Endodermal cell (in vitro differentiated cells): ENCODE results near the gene APOM. TPM values are rescaled to one million over a fixed set of nuclear protein-coding genes. Genes with fewer than 3 reads are reported as not detected.

Experiments
- DNase-seq: peaks from one replicate; pipeline ENCODE4 v3.0.0-alpha.2; 2017
- H3K27ac ChIP-seq: 2 replicates; pipeline ENCODE4 v1.5.1; 2013; ENCODE audit warnings: mild to moderate bottlenecking, low read depth, low read length, moderate library complexity
- H3K27me3 ChIP-seq: 2 replicates; pipeline ENCODE4 v1.6.1; 2013; ENCODE audit warnings: mild to moderate bottlenecking, low read length, moderate library complexity; ENCODE audit not compliant: insufficient read depth, control insufficient read depth, poor library complexity, severe bottlenecking
- H3K36me3 ChIP-seq: 2 replicates; pipeline ENCODE4 v1.7.0; 2013; ENCODE audit warnings: mild to moderate bottlenecking, low read length, moderate library complexity; ENCODE audit not compliant: control insufficient read depth, insufficient read depth
- H3K4me1 ChIP-seq: one replicate; pipeline ENCODE4 v1.7.0; 2013; ENCODE audit warnings: low read length; ENCODE audit not compliant: control insufficient read depth, insufficient read depth
- H3K4me3 ChIP-seq: 2 replicates; pipeline ENCODE4 v1.5.1; 2013; ENCODE audit warnings: mild to moderate bottlenecking, low read length, moderate library complexity
- H3K9ac ChIP-seq: 2 replicates; pipeline ENCODE4 v1.6.1; 2013; ENCODE audit warnings: mild to moderate bottlenecking, low read length, moderate library complexity; ENCODE audit not compliant: poor library complexity, severe bottlenecking; ENCODE audit errors: extremely low read depth
- H3K9me3 ChIP-seq: 2 replicates; pipeline ENCODE4 v1.6.1; 2013; ENCODE audit warnings: mild to moderate bottlenecking, low read length, moderate library complexity; ENCODE audit not compliant: control insufficient read depth
- H3K27ac Mint-ChIP-seq: 2 replicates; pipeline ENCODE4 v1.8.0; 2020; ENCODE audit warnings: mixed read lengths
- H3K27me3 Mint-ChIP-seq: 2 replicates; pipeline ENCODE4 v1.8.0; 2021; ENCODE audit warnings: mild to moderate bottlenecking, mixed read lengths; ENCODE audit not compliant: insufficient read depth
- H3K36me3 Mint-ChIP-seq: 2 replicates; pipeline ENCODE4 v1.8.0; 2020; ENCODE audit warnings: low read depth, mixed read lengths
- H3K4me1 Mint-ChIP-seq: 2 replicates; pipeline ENCODE4 v1.8.0; 2020; ENCODE audit warnings: mixed read lengths
- H3K4me3 Mint-ChIP-seq: 2 replicates; pipeline ENCODE4 v1.8.0; 2020; ENCODE audit warnings: mild to moderate bottlenecking, moderate library complexity, mixed read lengths
- H3K9me3 Mint-ChIP-seq: 2 replicates; pipeline ENCODE4 v1.8.0; 2020; ENCODE audit warnings: mild to moderate bottlenecking, mixed read lengths
- WGBS, 2 experiments: methylation state at CpG; one replicate each; pipeline versions ENCODE4 v1.1.5 to v1.1.7; 2013; ENCODE audit warnings: missing lambda C conversion rate in 2 of 2, mixed read lengths in 1 of 2; ENCODE audit not compliant: insufficient coverage in 1 of 2, insufficient read length in 1 of 2; 5-methylcytosine and 5-hydroxymethylcytosine counted together
- microRNA-seq: library from miRNA; unstranded; fragments of <30 nt; microRNA quantifications from one replicate; pipeline ENCODE4 v1.2.0, GENCODE V29; 2020; ENCODE audit warnings: borderline microRNAs expressed
- total RNA-seq, 2 donors: library from RNA; stranded (reverse); fragmentation: NEBNext Ultra II Directional in 1 of 2; extraction: Animal tissue kit (Norgen Biotek cat#: 25700) in 1 of 2; gene quantifications; 2 replicates in 1 of 2; 3 replicates in 1 of 2; pipeline ENCODE4 v1.2.1, GENCODE V29; 2021
- TF ChIP-seq, protein P1 (sequence below): fragments of 200-600 bp; sonication (generic); conservative IDR thresholded peaks from 2 replicates; pipeline ENCODE4 v1.5.0; 2021; ENCODE audit warnings: antibody characterized with exemption, mild to moderate bottlenecking

The APOM gene
- total RNA-seq, 2 donors from 2014 or later: 1.6 to 3.2 TPM

DNA sequence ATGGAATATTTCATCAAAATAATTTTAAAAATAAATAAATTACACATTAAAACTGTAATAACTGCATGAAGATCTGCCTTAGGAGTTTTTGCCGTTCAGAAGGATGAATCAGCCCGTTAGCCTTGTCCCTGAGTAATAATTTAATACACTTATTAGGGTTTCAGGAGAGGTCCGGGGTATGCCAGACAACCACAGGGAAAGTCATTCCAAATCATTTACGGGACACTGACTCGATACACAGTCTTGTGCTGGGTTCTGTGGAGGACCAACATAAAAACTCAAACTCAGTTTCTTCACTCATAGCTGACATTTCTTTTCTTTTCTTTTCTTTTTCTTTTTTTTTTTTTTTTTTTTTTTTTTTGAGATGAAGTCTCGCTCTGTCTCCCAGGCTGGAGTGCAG lies 50.2 kb downstream of the APOM start:
- Mint-ChIP-seq H3K36me3 (peaks cover 5% of the 10 kb centered on the region), H3K27me3 (peaks cover 2% of the 10 kb centered on the region), H3K9me3 (no peaks in the 10 kb centered on the region), H3K4me1 (peaks cover 22% of the 10 kb centered on the region), H3K27ac (no peak overlapping the region), H3K4me3 (no peak overlapping the region)
- 86% methylated on average over 3 to 6 of the region's 6 CpGs for WGBS, 2 experiments
- Histone ChIP-seq H3K4me1 (peaks cover 7% of the 10 kb centered on the region), H3K9me3 (no peaks in the 10 kb centered on the region), H3K4me3 (no peak overlapping the region), H3K27ac (no peak overlapping the region), H3K9ac (no peak overlapping the region), H3K27me3 (no peaks in the 10 kb centered on the region), H3K36me3 (peaks cover 4% of the 10 kb centered on the region)
- DNase-seq: no peak
- TF ChIP-seq, protein P1, sequence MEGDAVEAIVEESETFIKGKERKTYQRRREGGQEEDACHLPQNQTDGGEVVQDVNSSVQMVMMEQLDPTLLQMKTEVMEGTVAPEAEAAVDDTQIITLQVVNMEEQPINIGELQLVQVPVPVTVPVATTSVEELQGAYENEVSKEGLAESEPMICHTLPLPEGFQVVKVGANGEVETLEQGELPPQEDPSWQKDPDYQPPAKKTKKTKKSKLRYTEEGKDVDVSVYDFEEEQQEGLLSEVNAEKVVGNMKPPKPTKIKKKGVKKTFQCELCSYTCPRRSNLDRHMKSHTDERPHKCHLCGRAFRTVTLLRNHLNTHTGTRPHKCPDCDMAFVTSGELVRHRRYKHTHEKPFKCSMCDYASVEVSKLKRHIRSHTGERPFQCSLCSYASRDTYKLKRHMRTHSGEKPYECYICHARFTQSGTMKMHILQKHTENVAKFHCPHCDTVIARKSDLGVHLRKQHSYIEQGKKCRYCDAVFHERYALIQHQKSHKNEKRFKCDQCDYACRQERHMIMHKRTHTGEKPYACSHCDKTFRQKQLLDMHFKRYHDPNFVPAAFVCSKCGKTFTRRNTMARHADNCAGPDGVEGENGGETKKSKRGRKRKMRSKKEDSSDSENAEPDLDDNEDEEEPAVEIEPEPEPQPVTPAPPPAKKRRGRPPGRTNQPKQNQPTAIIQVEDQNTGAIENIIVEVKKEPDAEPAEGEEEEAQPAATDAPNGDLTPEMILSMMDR: no peak

DNA sequence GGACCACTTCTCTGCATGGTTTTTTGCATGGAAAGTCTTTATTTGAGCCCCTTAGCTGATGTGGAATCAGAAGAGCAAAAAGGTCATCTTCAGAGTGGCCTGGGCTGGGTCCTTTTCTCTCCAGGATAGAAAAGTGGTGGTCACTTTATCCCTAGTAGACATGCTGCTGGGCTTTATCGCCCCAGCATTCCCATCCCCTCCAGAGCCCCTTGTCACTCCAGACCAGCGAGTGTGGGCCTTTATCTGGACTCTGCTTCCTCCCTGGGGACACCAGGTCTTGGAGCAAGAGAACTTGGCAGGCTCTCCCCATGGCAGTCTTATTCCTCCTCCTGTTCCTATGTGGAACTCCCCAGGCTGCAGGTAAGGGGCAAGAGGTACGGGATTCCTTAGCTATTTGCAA lies 50.9 kb downstream of the APOM start, which contains the start of gene LY6G6F:
LY6G6F (plus strand) TSS at position 268 of the 400 bp plus-strand sequence; CDS start at position 309, 41 bp downstream.
- DNase-seq: no peak
- no peak within 1 kb of the TSS for H3K27ac Mint-ChIP-seq
- Histone ChIP-seq H3K9ac (no peak within 1 kb of the TSS), H3K4me3 (no peak within 1 kb of the TSS), H3K27ac (no peak within 1 kb of the TSS), H3K36me3 (no peaks in the 10 kb centered on the region), H3K9me3 (no peaks in the 10 kb centered on the region), H3K4me1 (peaks cover 6% of the 10 kb centered on the region), H3K27me3 (no peaks in the 10 kb centered on the region)
- peaks cover 2% of the 10 kb centered on the region for H3K27me3 Mint-ChIP-seq
- H3K9me3 Mint-ChIP-seq: no peaks in the 10 kb centered on the region
- H3K36me3 Mint-ChIP-seq: no peaks in the 10 kb centered on the region
- H3K4me3 Mint-ChIP-seq: no peak within 1 kb of the TSS
- peaks cover 15% of the 10 kb centered on the region for H3K4me1 Mint-ChIP-seq
- TF ChIP-seq, protein P1: no peak
- WGBS, 2 experiments: 75 to 85% methylated on average over 2 to 3 of the region's 3 CpGs

DNA sequence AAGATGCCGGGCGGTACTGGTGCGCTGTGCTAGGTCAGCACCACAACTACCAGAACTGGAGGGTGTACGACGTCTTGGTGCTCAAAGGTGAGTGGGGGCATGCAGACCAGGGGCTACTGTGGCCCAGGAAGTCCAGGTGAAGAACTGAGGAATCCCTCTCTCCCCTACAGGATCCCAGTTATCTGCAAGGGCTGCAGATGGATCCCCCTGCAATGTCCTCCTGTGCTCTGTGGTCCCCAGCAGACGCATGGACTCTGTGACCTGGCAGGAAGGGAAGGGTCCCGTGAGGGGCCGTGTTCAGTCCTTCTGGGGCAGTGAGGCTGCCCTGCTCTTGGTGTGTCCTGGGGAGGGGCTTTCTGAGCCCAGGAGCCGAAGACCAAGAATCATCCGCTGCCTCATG lies 52.0 kb downstream of the APOM start:
- Histone ChIP-seq H3K4me1 (no peaks in the 10 kb centered on the region), H3K36me3 (no peaks in the 10 kb centered on the region), H3K27me3 (no peaks in the 10 kb centered on the region), H3K9ac (no peak overlapping the region), H3K27ac (no peak overlapping the region), H3K4me3 (no peak overlapping the region), H3K9me3 (no peaks in the 10 kb centered on the region)
- H3K4me1 Mint-ChIP-seq: peaks cover 10% of the 10 kb centered on the region
- H3K9me3 Mint-ChIP-seq: no peaks in the 10 kb centered on the region
- H3K4me3 Mint-ChIP-seq: no peak overlapping the region
- no peaks in the 10 kb centered on the region for H3K36me3 Mint-ChIP-seq
- H3K27ac Mint-ChIP-seq: no peak overlapping the region
- 93 to 97% methylated on average over 10 of the region's 10 CpGs for WGBS, 2 experiments
- no peak for DNase-seq
- TF ChIP-seq, protein P1: no peak
- peaks cover 2% of the 10 kb centered on the region for H3K27me3 Mint-ChIP-seq

Small RNA genes within 50 kb of the gene (microRNA-seq; reads per million reads assigned to microRNA genes)
- not detected for gene MIR4646
- not detected for gene MIR6832

Other genes starting within 250 kb of the APOM start
- gene MICB, start 157.7 kb upstream of the APOM start, total RNA-seq: 1 to 10 TPM; 8.2 to 8.5 TPM
- not detected for gene MCCD1, start 126.9 kb upstream of the APOM start, total RNA-seq
- gene DDX39B, start 113.9 kb upstream of the APOM start, total RNA-seq: 100 to 1,000 TPM; 572 to 654 TPM
- gene ATP6V1G2, start 109.3 kb upstream of the APOM start, total RNA-seq: 1 to 10 TPM; 1.7 to 2.1 TPM
- 10 to 100 TPM; 17.4 to 26.3 TPM for gene NFKBIL1, start 108.3 kb upstream of the APOM start, total RNA-seq
- gene LTA, start 83.6 kb upstream of the APOM start, total RNA-seq: not detected
- not detected for gene TNF, start 80.3 kb upstream of the APOM start, total RNA-seq
- 1 to 10 TPM in 1 of 2 donors, not detected in 1; 1.3 TPM for gene LTB, start 73.5 kb upstream of the APOM start, total RNA-seq
- not detected for gene LST1, start 69.6 kb upstream of the APOM start, total RNA-seq
- not detected for gene NCR3, start 62.9 kb upstream of the APOM start, total RNA-seq
- gene AIF1, start 40.7 kb upstream of the APOM start, total RNA-seq: 1 to 10 TPM in 1 of 2 donors, under 1 TPM in 1; 0.70 to 1.7 TPM
- gene PRRC2A, start 35.2 kb upstream of the APOM start, total RNA-seq: 100 to 1,000 TPM; 329 to 330 TPM
- gene BAG6, start 3.2 kb upstream of the APOM start, total RNA-seq: 100 to 1,000 TPM; 413 to 428 TPM
- 10 to 100 TPM; 14.0 to 14.9 TPM for gene C6orf47, start 4.9 kb downstream of the APOM start, total RNA-seq
- gene GPANK1, start 9.1 kb downstream of the APOM start, total RNA-seq: 10 to 100 TPM; 16.1 to 21.3 TPM
- 100 to 1,000 TPM; 155 to 171 TPM for gene CSNK2B, start 10.2 kb downstream of the APOM start, total RNA-seq
- gene LY6G5B, start 14.1 kb downstream of the APOM start, total RNA-seq: 10 to 100 TPM; 13.9 to 17.0 TPM
- gene LY6G5C, start 25.2 kb downstream of the APOM start, total RNA-seq: 1 to 10 TPM in 1 of 2 donors, under 1 TPM in 1; 0.93 to 2.0 TPM
- 10 to 100 TPM; 38.3 to 59.5 TPM for gene ABHD16A, start 47.4 kb downstream of the APOM start, total RNA-seq
- gene LY6G6F, start 51.0 kb downstream of the APOM start, total RNA-seq: not detected
- not detected for gene LY6G6D, start 59.5 kb downstream of the APOM start, total RNA-seq
- gene LY6G6C, start 65.9 kb downstream of the APOM start, total RNA-seq: under 1 TPM; 0.29 to 0.38 TPM
- not detected for gene MPIG6B, start 67.5 kb downstream of the APOM start, total RNA-seq
- 100 to 1,000 TPM; 150 to 153 TPM for gene DDAH2, start 73.4 kb downstream of the APOM start, total RNA-seq
- gene CLIC1, start 80.6 kb downstream of the APOM start, total RNA-seq: 100 to 1,000 TPM; 289 to 380 TPM
- 10 to 100 TPM; 35.7 to 57.2 TPM for gene MSH5, start 84.1 kb downstream of the APOM start, total RNA-seq
- 1 to 10 TPM; 7.9 to 8.4 TPM for gene SAPCD1, start 106.8 kb downstream of the APOM start, total RNA-seq
- under 1 TPM; 0.64 to 0.95 TPM for gene VWA7, start 121.4 kb downstream of the APOM start, total RNA-seq
- gene VARS1, start 139.9 kb downstream of the APOM start, total RNA-seq: 10 to 100 TPM; 81.4 to 83.1 TPM
- 100 to 1,000 TPM; 106 to 119 TPM for gene LSM2, start 151.1 kb downstream of the APOM start, total RNA-seq
- gene HSPA1L, start 159.4 kb downstream of the APOM start, total RNA-seq: 1 to 10 TPM; 1.2 to 1.5 TPM
- 10 to 100 TPM; 53.1 to 62.6 TPM for gene HSPA1A, start 159.6 kb downstream of the APOM start, total RNA-seq
- 10 to 100 TPM; 61.8 to 83.9 TPM for gene HSPA1B, start 171.8 kb downstream of the APOM start, total RNA-seq
- 10 to 100 TPM; 42.4 to 50.7 TPM for gene NEU1, start 206.9 kb downstream of the APOM start, total RNA-seq
- 1 to 10 TPM; 1.3 to 3.6 TPM for gene SLC44A4, start 223.1 kb downstream of the APOM start, total RNA-seq
- gene EHMT2, start 241.8 kb downstream of the APOM start, total RNA-seq: 100 to 1,000 TPM; 113 to 121 TPM
- 10 to 100 TPM; 25.4 to 29.9 TPM for gene ZBTB12, start 246.2 kb downstream of the APOM start, total RNA-seq